Measurements from ENCODE around the gene TFEC. TPM values are rescaled to one million over a fixed set of nuclear protein-coding genes. Genes with fewer than 3 reads are reported as not detected.

The TFEC gene
- total RNA-seq, 1 donor from 2014 or later, result 0.04 TPM

GRCh38 chr7:115973406-115973805, 57.2 kb downstream of the TFEC start:
- Histone ChIP-seq H3K4me3 (ENCODE audit: low read depth, low read length) (no peak overlapping the region), H3K27me3 (ENCODE audit: control insufficient read depth, insufficient read depth, low read length) (no peaks in the 10 kb centered on the region), H3K36me3 (ENCODE audit: control insufficient read depth, insufficient read depth, low read length) (no peaks in the 10 kb centered on the region)
- no peak for DNase-seq (ENCODE audit: low read depth)
- TF ChIP-seq CTCF (IDR thresholded peaks at IDR 0.05; ENCODE audit: insufficient read depth, low read length, poor library complexity, severe bottlenecking), result no peak

- no peaks in the 10 kb centered on the region for H3K36me3 ChIP-seq (ENCODE audit: control insufficient read depth, insufficient read depth, low read length)
- H3K4me3 ChIP-seq (ENCODE audit: low read depth, low read length), result no peak overlapping the region
- no peaks in the 10 kb centered on the region for H3K27me3 ChIP-seq (ENCODE audit: control insufficient read depth, insufficient read depth, low read length)
- DNase-seq (ENCODE audit: low read depth), result no peak
- TF ChIP-seq CTCF (IDR thresholded peaks at IDR 0.05; ENCODE audit: insufficient read depth, low read length, poor library complexity, severe bottlenecking), result no peak
These were observed 59.1 kb downstream of the TFEC start for GRCh38 chr7:115971506-115971905.

DNA sequence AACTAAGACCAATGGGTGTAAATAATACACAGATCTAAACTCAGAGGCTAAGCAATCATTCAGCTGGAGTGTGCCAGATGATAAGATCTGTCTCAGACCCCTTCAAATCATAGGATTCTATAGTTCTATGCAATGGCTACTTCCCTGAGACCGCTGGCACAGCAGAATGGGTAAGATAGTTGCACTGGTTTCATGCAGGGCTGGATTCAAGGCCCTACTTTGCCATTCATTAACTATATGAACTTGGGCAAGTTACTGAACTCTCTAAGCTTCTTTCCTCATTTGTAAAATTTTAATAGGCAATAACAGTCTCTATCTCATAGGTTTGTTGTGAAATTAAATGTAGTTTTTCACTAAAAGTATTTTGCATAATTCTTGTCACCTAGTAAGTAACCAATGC, 62.0 kb downstream of the TFEC start:
- no peak for DNase-seq (ENCODE audit: low read depth)
- no peaks in the 10 kb centered on the region for H3K27me3 ChIP-seq (ENCODE audit: control insufficient read depth, insufficient read depth, low read length)
- no peak for TF ChIP-seq CTCF (IDR thresholded peaks at IDR 0.05; ENCODE audit: insufficient read depth, low read length, poor library complexity, severe bottlenecking)
- H3K4me3 ChIP-seq (ENCODE audit: low read depth, low read length), result no peak overlapping the region
- no peaks in the 10 kb centered on the region for H3K36me3 ChIP-seq (ENCODE audit: control insufficient read depth, insufficient read depth, low read length)

DNA sequence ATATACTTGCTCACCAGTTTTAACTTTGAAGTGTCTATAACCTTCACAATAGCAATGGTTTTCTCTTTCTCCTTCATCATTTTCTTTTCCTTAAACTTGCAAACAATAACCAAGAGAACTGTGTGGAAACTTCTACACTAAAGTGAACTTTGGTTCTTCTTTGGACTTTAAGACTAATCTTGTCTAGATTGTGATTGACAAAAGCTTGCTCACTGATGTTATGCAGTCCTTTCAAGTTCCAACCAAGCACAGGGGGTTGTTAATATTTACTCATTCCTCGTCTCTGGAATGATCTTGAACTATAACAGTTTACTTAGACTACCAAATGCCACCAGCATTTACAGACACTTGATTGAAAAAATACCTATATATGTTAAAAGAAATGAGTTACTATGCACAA, 62.4 kb downstream of the TFEC start:
- no peak for TF ChIP-seq CTCF (IDR thresholded peaks at IDR 0.05; ENCODE audit: insufficient read depth, low read length, poor library complexity, severe bottlenecking)
- H3K36me3 ChIP-seq (ENCODE audit: control insufficient read depth, insufficient read depth, low read length), result no peaks in the 10 kb centered on the region
- H3K27me3 ChIP-seq (ENCODE audit: control insufficient read depth, insufficient read depth, low read length), result no peaks in the 10 kb centered on the region
- no peak for DNase-seq (ENCODE audit: low read depth)
- H3K4me3 ChIP-seq (ENCODE audit: low read depth, low read length), result no peak overlapping the region

- no peak overlapping the region for H3K4me3 ChIP-seq (ENCODE audit: low read depth, low read length)
- H3K27me3 ChIP-seq (ENCODE audit: control insufficient read depth, insufficient read depth, low read length), result no peaks in the 10 kb centered on the region
- no peak for TF ChIP-seq CTCF (IDR thresholded peaks at IDR 0.05; ENCODE audit: insufficient read depth, low read length, poor library complexity, severe bottlenecking)
These were observed 64.6 kb downstream of the TFEC start for GRCh38 chr7:115965796-115966475.

GRCh38 chr7:115965236-115965635, 65.3 kb downstream of the TFEC start:
- no peak for TF ChIP-seq CTCF (IDR thresholded peaks at IDR 0.05; ENCODE audit: insufficient read depth, low read length, poor library complexity, severe bottlenecking)
- no peak overlapping the region for H3K4me3 ChIP-seq (ENCODE audit: low read depth, low read length)
- no peaks in the 10 kb centered on the region for H3K27me3 ChIP-seq (ENCODE audit: control insufficient read depth, insufficient read depth, low read length)
- H3K36me3 ChIP-seq (ENCODE audit: control insufficient read depth, insufficient read depth, low read length), result no peaks in the 10 kb centered on the region
- DNase-seq (ENCODE audit: low read depth), result no peak

More at GRCh38 chr7:115965796-115966475, 64.6 kb downstream of the TFEC start:
- DNase-seq (ENCODE audit: low read depth), result no peak
- no peaks in the 10 kb centered on the region for H3K36me3 ChIP-seq (ENCODE audit: control insufficient read depth, insufficient read depth, low read length)

All from kidney epithelial cell (primary cell).